Measurements from ENCODE around the gene AP5M1. TPM values are rescaled to one million over a fixed set of nuclear protein-coding genes. Genes with fewer than 3 reads are reported as not detected.

Gene AP5M1
- total and polyA plus RNA-seq, 2 of the 4 experiments (the other 2 are of a cell fraction): 16.1 to 28.3 TPM

GRCh38 chr14:57246933-57247657 lies 21.7 kb upstream of the AP5M1 start:
- Histone ChIP-seq H3K56ac (ENCODE audit: extremely low read depth, insufficient read depth, low read length) (no peak overlapping the region), H3K4ac (ENCODE audit: low read depth, low read length) (no peak overlapping the region), H3K27ac (ENCODE audit: insufficient read depth, low read length) (no peak overlapping the region), H3K9me1 (ENCODE audit: insufficient read depth, low read length) (no peaks in the 10 kb centered on the region; the same call in 1 of the 2 replicates), H3K4me3 (ENCODE audit: insufficient read depth, low read depth, low read length) (no peak overlapping the region), H2BK5ac (ENCODE audit: low read depth, low read length, poor library complexity, severe bottlenecking) (no peak overlapping the region), H3K79me1 (ENCODE audit: low read depth in 1 of 2, low read length in 2 of 2) (peaks cover 9 to 39% of the 10 kb centered on the region in 2 experiments), H2AFZ (replicated peaks; ENCODE audit: low read length, poor library complexity) (no peak overlapping the region), H2BK120ac (ENCODE audit: low read depth, low read length) (no peak overlapping the region), H3K4me1 (ENCODE audit: control insufficient read depth, insufficient read depth, low read length) (peaks cover 6% of the 10 kb centered on the region), H4K20me1 (ENCODE audit: insufficient read depth, low read length) (0 out of 2 replicates have a peak, but pooled peaks cover 3% of the 10 kb centered on the region), H2BK15ac (ENCODE audit: low read depth, low read length) (no peak overlapping the region), H3K23ac (ENCODE audit: low read depth, low read length) (no peak overlapping the region), H3K9me3 (ENCODE audit: control insufficient read depth, insufficient read depth, low read length) (no peaks in the 10 kb centered on the region), H4K5ac (ENCODE audit: low read depth, low read length) (no peak overlapping the region), H3K18ac (ENCODE audit: low read depth, low read length) (no peak overlapping the region; the same call in 1 of the 2 replicates), H2AK9ac (replicated peaks; ENCODE audit: low read depth, low read length, poor library complexity) (no peak overlapping the region), H2AK5ac (ENCODE audit: low read depth, low read length) (no peak overlapping the region), H3K27me3 (ENCODE audit: control insufficient read depth, insufficient read depth, low read length) (no peaks in the 10 kb centered on the region), H4K91ac (ENCODE audit: insufficient read depth, low read depth, low read length) (no peak overlapping the region), H3K14ac (replicated peaks; ENCODE audit: low read depth, low read length) (no peak overlapping the region), H3K36me3 (ENCODE audit: control insufficient read depth, insufficient read depth, low read length) (0 out of 2 replicates have a peak, but pooled peaks cover 2% of the 10 kb centered on the region), H3K4me2 (ENCODE audit: low read depth, low read length) (peak overlapping the region; percentile 50; the same call in 1 of the 2 replicates), H2BK20ac (ENCODE audit: low read depth, low read length) (no peak overlapping the region), H3K9ac (ENCODE audit: low read depth, low read length) (no peak overlapping the region), H4K8ac (ENCODE audit: low read depth in 2 of 2, low read length in 2 of 2) (peak overlapping the region in 1 of 2 experiments; percentile 28; a peak in 2 of 4 replicates)
- ATAC-seq (ENCODE audit: low read depth) (peak; percentile 50), DNase-seq (no peak)
- ChIA-PET POLR2A (ENCODE audit: unreplicated experiment) (no interaction called here), CTCF (no interaction called here)
- TF ChIP-seq RAD21 (IDR thresholded peaks at IDR 0.05; ENCODE audit: low read length) (no peak), FOS (IDR thresholded peaks at IDR 0.05; ENCODE audit: low read depth, low read length) (no peak), CTCF (conservative IDR thresholded peaks at IDR 0.05; ENCODE audit: low read depth, low read length) (no peak), CEBPB (IDR thresholded peaks at IDR 0.05; ENCODE audit: low read depth, low read length) (no peak), CHD1 (IDR thresholded peaks at IDR 0.05; ENCODE audit: low read depth, low read length) (no peak)
- in situ Hi-C loops (cut with MboI; ENCODE audit: low sequenced_read_pairs) (no loop called here), intact Hi-C loops (cut with micrococcal nuclease) (no loop called here), dilution Hi-C loops (cut with HindIII; ENCODE audit: low sequenced_read_pairs, unreplicated experiment) (no loop called here)
- WGBS, 2 experiments (ENCODE audit: extremely low coverage in 2 of 2, insufficient read length in 1 of 2): no CpG with 5 or more reads among the region's 2 CpGs
- no TSS peak for BruUV-seq (replicated peaks)
